ENCODE measurements around the gene DNMBP. TPM values are rescaled to one million over a fixed set of nuclear protein-coding genes. Genes with fewer than 3 reads are reported as not detected.

Gene DNMBP, protein sequence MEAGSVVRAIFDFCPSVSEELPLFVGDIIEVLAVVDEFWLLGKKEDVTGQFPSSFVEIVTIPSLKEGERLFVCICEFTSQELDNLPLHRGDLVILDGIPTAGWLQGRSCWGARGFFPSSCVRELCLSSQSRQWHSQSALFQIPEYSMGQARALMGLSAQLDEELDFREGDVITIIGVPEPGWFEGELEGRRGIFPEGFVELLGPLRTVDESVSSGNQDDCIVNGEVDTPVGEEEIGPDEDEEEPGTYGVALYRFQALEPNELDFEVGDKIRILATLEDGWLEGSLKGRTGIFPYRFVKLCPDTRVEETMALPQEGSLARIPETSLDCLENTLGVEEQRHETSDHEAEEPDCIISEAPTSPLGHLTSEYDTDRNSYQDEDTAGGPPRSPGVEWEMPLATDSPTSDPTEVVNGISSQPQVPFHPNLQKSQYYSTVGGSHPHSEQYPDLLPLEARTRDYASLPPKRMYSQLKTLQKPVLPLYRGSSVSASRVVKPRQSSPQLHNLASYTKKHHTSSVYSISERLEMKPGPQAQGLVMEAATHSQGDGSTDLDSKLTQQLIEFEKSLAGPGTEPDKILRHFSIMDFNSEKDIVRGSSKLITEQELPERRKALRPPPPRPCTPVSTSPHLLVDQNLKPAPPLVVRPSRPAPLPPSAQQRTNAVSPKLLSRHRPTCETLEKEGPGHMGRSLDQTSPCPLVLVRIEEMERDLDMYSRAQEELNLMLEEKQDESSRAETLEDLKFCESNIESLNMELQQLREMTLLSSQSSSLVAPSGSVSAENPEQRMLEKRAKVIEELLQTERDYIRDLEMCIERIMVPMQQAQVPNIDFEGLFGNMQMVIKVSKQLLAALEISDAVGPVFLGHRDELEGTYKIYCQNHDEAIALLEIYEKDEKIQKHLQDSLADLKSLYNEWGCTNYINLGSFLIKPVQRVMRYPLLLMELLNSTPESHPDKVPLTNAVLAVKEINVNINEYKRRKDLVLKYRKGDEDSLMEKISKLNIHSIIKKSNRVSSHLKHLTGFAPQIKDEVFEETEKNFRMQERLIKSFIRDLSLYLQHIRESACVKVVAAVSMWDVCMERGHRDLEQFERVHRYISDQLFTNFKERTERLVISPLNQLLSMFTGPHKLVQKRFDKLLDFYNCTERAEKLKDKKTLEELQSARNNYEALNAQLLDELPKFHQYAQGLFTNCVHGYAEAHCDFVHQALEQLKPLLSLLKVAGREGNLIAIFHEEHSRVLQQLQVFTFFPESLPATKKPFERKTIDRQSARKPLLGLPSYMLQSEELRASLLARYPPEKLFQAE (N-terminal part only)
- 4.3 TPM for total RNA-seq

DNA sequence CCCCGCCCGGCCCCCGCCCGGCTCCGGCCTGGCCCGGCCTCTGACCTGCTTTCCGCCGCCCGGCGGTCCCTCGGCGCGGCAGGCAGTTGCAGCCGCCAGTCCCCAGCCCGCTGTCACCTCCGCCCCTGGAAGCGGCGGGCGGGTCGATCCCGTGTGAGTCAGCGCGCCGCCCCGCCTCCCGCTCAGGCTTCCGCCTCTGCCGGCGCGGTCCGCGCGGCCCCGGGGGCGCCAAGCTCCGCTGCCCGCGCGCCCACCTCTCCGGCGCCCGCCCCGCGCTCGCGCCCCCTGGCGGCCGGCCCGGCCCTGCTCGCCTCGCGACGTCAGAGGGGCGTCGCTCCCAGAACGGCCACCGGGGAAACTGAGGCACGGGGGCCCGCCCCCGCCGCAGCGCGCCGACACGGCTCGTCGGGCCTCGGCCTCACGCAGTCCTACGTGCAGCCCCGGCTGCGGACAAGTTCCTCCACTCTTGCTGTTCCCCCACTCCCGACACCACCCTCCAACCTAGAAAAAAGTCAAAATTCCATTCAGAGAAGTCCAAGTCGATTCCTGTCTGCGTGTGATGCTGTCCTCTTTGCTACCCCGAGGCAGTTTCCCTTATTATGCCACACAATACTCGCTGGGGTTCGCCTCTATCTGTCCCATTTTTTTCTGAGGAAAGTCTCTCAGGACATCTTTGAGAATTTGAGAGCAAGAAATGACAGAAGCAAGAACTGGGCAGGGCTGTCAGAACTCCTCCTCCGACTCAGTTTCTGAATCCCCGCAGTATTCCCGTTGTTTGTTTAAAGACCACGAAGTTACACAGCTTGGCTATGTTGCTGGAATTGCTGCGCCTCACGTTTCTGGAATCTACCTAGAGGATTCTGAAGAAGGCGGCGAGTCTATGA lies at the start of gene DNMBP:
Gene DNMBP (minus strand): TSS at position 155 of the 884 bp plus-strand sequence. CDS start 37,823 bp downstream, outside the sequence.
- DNase-seq (ENCODE audit: low read depth in 2 of 3, low spot score in 2 of 3), result peak; percentile 59 to 90 (median 88)

DNA sequence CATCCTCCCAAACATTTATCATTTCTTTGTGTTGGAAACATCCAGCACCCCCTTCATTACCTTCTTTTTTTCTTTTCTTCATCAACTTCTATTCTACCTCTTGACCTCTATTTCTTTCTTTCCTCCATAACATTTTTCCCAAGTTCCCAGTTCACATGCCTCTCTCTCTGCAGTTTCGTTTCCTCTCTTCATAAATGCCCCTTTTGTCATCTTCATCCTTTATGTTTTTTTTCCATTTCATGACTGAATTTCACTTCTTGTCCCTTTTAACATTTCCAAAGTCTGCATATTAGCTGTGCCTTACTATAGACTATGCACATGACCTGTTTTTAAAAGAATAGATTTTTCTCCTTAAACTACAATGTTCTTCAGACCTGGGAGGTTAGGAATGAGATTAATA lies 48.2 kb upstream of the DNMBP start:
- no peak for DNase-seq (ENCODE audit: low read depth in 2 of 3, low spot score in 2 of 3)

DNA sequence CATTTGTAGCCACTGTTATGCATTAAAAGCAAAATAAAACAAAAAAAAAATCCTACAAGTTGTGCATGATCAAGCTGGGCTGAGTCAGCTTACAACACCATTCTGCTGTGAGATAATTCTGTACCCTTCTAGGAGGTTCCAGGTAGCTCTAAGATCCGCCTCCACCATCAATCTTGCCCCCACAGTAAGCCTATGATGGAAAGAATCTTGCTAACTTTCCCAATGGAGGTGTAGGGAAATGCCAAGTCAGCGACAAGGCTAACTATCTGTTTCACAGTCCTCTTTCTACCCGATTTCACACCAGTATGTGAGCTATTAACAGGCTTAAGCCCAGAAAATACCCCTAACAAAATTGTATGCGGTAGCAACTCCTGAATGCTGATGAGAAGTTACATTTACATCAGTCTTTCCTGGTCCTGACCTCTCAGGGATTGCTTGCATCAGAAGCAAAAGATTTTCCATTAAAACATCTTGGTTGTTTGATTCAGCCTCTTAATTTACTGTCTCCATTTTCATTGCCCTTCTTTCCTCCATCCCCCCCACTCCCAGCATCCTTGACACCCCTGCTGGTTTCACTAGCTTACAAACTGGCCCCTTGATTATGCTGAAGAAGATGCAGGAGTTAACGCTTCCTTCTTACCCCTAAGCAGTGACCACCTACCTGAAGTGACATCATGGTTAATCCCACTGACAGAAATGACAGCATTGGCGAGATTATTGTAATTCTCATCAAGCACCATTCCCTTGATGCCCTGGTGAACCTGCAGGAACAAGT lies 44.1 kb upstream of the DNMBP start:
- DNase-seq (ENCODE audit: low read depth in 2 of 3, low spot score in 2 of 3), result no peak

DNA sequence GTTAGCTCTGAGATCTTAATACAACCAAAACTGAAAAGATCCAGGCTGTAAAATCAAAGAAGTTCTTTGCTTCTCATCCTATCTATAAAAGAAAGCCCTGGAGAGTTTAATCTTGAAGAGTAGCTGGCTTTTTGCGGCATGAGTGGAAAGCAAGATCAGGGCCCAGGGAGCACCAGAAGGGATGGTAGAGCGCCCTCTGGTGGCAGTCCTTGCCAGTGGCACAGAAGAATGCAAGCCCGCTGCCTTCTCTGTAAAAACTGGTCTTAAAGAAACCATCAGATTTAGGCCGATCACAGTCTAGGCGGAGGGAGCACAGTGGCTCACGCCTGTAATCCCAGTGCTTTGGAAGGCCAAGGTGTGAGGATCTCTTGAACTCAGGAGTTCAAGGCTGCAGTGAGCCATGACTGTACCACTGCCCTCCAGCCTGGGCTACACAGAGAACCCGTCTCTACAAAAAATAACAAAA lies 36.3 kb upstream of the DNMBP start:
- DNase-seq (ENCODE audit: low read depth in 2 of 3, low spot score in 2 of 3), result peak; percentile 60 to 87 (median 70)

DNA sequence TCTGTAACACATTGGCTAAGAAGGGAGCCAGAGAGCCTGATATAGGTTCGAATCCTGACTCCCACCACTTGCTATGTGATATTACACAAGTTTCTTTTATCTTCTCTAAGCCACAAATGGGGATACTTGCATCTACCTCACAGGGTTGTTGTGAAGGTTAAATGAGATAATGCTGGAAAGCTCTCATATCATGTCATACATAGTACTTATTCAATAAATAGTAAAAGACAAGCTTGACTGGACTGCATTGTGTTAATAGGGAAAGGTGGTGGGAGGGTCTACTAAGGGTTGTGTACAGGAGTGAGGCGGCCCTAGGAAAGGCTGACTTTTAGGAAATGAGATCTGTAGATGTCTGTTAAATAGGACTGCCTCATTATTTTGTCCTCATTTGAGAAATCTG lies 35.8 kb upstream of the DNMBP start:
- no peak for DNase-seq (ENCODE audit: low read depth in 2 of 3, low spot score in 2 of 3)

DNA sequence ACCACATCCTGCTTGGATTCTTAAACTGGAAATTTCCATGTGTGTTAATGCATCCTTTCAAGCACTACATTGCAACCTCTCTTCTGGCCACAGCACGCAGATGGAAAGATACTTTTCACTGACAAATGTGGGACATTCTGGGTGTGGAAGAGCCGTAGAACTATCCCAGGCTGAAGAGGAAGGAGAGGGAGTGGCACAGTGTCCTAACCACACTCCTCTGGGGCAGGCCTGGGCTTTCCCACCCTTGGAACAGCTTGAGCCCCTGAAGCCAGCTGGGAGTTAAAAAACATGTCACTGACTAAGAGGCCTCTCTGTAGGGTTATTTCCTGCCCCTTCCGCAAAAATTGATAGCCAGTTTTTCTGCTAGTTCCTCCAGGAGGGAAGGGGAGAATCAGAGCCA lies 34.0 kb upstream of the DNMBP start:
- DNase-seq (ENCODE audit: low read depth in 2 of 3, low spot score in 2 of 3), result no peak

DNA sequence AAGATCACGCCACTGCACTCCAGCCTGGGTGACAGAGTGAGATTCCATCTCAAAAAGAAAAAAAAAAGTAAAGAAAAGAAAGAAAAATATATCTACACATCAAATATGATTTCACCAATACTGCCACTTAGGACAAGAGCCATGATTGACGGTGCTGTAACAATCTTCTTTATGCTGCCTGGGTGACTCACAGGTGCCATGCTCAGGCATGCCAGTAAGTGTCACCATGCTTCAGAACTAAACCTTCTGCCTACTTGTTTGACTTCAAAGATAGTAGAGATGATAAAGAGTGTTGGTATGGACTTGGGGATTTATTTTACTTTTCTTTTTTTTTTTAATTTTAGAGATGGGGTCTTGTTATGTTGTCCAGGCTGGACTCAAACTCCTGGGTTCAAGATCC lies 33.6 kb upstream of the DNMBP start:
- DNase-seq (ENCODE audit: low read depth in 2 of 3, low spot score in 2 of 3), result no peak

DNA sequence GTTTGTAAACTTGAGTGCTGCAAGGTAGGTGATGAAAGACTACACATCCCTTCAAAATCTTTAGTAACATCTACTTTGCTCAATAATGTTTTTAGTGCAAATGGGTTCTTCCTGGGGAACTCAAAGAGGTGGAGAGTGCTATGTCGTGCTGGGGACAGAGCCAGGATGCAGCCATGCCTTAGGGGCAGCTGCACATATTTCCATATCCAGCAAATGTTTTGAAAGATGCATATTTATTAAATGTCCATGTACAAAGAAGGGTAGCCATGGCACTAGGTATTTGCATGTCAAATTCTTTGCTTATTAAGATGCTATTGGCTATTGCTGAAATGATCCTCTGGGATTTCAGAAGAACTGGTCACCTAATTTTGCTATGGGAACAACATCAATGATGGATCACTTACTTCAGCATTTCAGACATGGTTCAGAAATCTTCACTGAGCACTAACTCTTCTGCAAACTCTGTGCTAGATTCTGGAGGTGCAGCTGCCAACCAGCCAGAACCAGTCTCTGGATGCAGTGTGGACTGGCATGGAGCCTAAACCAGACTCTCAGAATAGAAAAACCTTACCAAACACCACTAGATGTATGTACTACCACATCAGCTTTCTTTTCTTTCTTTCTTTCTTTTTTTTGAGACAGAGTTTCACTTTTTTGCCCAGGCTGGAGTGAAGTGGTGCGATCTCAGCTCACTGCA lies 31.7 kb upstream of the DNMBP start:
- DNase-seq (ENCODE audit: low read depth in 2 of 3, low spot score in 2 of 3), result no peak

DNA sequence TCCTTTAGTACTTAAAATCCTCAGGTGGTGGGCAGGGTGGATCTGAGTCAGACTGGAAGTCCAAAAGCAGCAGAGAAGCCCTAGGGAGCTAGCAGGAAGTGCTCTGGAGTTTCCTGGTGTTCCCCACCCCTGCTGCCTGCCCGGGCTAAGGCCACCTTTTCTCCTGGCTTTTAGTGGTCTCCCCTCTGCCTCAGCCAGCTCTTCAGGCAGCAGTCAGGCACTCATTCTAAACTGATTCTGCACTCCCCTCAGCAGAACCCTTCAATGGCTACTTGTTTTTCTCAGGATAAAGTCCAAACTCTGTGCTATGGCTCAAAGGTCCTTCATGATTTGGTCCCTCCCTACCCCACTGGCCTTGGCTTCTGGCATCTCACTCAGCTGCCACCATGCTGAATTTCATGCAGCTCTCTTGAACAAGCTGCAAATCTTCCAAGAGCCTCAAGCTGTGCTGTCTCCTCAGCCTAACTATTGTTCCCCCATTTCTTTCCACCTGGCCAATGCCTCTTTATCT lies 28.9 kb upstream of the DNMBP start:
- DNase-seq (ENCODE audit: low read depth in 2 of 3, low spot score in 2 of 3), result no peak

DNA sequence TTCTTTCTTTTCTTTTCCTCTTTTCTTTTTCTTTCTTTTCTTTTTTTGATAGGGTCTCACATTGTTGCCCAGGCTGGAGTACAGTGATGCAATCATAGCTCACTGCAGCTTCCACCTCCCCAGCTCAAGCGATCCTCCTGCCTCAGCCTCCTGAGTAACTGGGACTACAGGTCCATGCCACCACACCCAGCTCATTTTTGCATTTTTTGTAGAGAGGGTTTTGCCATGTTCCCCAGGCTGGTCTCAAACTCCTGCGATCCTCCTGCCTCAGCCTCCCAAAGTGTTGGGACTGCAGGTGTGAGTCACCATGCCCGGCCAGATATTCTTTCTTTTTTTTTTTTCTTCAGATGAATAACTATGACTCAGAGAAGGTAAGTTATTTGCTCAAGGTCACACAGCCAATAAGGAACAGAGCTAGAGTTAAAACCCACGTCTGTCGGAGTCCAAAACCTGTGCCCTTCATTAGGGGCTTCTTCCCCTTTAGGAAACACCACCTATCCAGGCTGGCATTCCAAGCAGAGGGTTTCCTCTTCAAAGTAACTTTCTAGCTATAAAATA lies 28.1 kb upstream of the DNMBP start:
- no peak for DNase-seq (ENCODE audit: low read depth in 2 of 3, low spot score in 2 of 3)

DNA sequence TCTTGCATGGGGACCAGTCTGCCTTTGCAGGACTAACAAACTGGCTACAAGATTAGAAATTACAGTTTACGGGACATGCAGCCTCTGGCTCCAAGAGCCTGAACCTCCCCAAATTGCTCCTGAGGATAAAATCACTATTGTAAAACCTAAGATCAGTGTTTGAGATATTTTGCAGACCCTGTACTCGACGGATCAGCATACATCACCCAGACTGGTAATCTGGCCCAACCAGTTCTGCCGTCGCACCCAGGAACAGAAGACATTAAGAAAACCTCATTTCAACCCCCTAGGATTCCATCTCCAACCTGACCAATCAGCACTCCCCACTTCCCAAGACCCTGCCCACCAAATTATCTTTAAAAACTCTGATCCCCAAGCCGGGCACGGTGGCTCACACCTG lies 27.1 kb upstream of the DNMBP start:
- no peak for DNase-seq (ENCODE audit: low read depth in 2 of 3, low spot score in 2 of 3)

DNA sequence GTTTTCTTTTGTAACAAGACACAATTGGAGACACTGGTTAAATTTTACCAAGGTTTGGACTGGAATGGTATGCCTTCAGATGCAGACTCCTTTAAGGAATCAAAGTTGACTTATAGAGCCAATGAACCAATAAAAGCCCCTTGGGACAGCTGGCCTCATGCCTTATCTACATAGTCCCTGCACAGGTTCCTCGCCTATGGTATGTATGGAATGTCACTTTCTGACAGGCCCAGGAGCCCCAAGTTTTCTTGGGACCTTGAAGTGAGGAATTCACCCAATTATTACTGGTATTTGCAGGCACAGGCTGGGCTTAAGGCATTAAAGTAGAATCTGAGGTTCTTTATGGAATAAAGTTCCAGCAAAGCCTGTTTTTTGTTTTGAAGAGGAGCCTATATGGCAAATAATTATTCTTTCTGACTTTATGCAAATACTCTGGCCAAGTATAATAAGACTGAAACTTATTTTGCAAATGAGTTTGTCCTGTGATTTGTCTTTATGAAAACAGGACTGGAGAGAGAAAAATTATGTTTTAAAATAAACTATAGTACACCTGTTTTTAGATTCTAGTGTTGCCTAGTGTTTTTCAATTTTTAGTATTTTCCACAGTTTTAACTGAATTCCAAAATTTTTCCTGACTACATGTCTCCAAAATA lies 24.1 kb upstream of the DNMBP start:
- no peak for DNase-seq (ENCODE audit: low read depth in 2 of 3, low spot score in 2 of 3)

DNA sequence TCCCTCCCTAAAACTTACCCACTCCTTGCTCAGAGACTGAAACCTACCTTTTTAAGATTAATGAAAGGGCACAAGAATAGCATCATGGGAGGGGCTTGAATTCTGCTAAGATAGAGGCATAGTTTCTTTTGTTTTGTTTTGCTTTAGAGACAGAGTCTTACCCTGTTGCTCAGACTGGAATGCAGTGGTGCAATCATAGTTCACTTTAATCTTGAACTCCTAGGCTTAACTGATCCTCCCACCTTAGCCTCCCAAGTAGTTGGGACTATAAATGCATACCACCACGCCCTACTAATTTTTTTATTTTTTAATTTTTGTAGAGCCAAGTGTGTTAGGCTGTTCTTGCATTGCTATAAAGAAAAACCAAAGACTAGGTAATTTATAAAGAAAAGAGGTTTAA lies 17.7 kb upstream of the DNMBP start:
- no peak for DNase-seq (ENCODE audit: low read depth in 2 of 3, low spot score in 2 of 3)

DNA sequence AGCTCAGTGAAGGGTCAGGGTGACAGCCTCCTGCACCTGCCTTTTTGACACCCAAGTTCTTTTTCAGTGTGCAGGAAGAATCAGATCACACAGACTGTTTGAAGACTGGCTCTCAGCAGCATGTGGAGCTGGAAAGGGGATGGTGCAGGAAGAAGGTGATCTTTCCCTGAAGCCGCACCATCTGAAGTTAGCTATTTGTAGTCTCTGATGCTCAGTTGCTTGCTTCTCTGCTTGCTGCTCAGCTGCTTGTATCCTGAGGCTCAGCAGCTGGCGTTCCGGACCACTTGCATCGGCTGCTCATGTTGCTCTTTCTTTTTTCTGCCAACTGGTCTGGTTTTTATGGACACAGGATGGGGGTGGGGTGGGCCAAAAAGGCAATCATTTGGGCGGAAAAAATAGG lies 15.8 kb upstream of the DNMBP start:
- no peak for DNase-seq (ENCODE audit: low read depth in 2 of 3, low spot score in 2 of 3)

DNA sequence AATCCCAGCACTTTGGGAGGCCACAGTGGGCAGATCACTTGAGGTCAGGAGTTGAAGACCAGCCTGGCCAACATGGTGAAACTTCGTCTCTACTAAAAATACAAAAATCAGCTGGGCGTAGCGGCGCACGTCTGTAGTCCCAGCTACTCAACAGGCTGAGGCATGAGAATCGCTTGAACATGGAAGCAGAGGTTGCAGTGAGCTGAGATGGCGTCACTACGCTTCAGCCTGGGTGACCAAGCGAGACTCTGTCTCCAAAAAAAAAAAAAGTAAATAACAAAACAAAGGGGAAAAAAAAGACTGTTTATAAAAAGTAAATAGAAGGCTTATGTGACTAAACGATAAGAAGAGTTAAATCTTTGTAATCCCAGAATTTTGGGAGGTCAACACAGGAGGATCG lies 15.0 kb upstream of the DNMBP start:
- DNase-seq (ENCODE audit: low read depth in 2 of 3, low spot score in 2 of 3), result no peak

DNA sequence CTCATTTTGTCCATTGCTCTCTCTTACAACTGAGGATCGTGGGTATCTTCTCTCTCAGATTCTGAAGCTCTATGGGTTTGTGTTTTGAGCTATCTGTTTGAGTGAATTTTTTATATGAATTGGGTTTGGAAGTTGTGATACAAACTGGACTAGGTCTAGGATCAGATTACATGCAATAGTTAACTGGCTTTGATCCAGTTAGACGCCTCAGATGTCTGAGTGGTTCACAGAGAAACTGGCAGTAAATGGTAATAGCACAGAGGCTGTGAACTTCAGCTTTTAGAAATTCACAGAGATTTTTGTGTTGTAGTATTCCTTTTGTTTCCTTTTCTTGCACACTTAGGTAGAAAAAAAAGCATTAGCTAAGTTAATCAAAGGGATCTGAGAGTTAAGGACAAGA lies 12.7 kb upstream of the DNMBP start:
- no peak for DNase-seq (ENCODE audit: low read depth in 2 of 3, low spot score in 2 of 3)

DNA sequence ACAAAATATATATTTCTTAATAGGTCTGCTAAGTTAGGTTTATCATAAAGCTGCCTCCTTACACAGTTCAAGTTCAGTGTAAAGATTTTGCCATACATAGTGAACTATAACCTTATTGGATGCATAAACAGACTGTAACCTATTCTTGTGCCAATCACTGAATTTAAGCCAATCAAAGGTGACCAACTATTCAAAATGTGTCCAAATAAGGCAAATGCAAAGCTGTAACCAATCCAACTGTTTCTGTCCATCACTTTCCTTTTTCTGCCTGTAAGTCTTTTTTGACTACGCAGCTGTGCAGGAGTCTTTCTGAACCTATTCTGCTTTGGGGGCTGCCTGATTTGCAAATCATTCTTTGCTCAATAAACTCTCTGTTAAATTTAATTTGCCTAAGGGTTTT lies 11.6 kb upstream of the DNMBP start:
- no peak for DNase-seq (ENCODE audit: low read depth in 2 of 3, low spot score in 2 of 3)

DNA sequence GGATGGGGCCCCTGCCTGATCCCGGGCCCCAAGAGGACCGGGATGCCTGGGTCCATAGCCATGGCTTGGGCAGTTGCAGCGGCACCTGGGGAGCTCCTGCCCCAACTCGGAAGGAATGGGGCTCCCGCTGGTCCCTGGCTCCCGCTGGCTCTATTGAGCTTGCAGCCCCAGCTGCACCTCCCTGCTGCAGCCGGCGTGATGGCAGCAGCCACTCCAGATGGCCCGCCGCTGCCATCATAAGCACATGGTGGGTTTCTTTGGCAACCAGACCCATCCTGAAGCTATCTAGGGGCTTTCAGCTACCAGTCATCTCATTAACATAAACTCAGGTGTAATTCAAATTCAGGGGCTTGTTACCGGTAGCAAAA lies 11.1 kb upstream of the DNMBP start:
- DNase-seq (ENCODE audit: low read depth in 2 of 3, low spot score in 2 of 3), result no peak

Measured in hematopoietic multipotent progenitor cell (in vitro differentiated cells).